Smooth muscle cell (in vitro differentiated cells): ENCODE results near the gene GSDMA. TPM values are rescaled to one million over a fixed set of nuclear protein-coding genes. Genes with fewer than 3 reads are reported as not detected.

Source experiments
- DNase-seq: peaks from one replicate; lab custom pipeline; 2025; ENCODE audit not compliant: unreplicated experiment; lab: John Stamatoyannopoulos, UW
- H2AFZ ChIP-seq: fragments of 200-600 bp; sonication (generic); 2 replicates; pipeline ENCODE4 v1.6.0; 2016; ENCODE audit warnings: antibody characterized with exemption, low read depth, mild to moderate bottlenecking
- H3F3A ChIP-seq: fragments of 200-600 bp; sonication (generic); 2 replicates; pipeline ENCODE4 v1.6.0; 2017; ENCODE audit warnings: antibody characterized with exemption, low read depth
- H3K27ac ChIP-seq: fragments of 200-600 bp; sonication (generic); 2 replicates; pipeline ENCODE4 v1.5.1; 2016; ENCODE audit warnings: low read depth, mild to moderate bottlenecking
- H3K27me3 ChIP-seq: fragments of 200-600 bp; sonication (generic); 2 replicates; pipeline ENCODE4 v1.6.1; 2016; ENCODE audit warnings: low read depth, mild to moderate bottlenecking
- H3K36me3 ChIP-seq: fragments of 200-600 bp; sonication (generic); 2 replicates; pipeline ENCODE4 v1.5.1; 2016; ENCODE audit warnings: low read depth
- H3K4me1 ChIP-seq: fragments of 200-600 bp; sonication (generic); 2 replicates; pipeline ENCODE4 v1.5.1; 2016; ENCODE audit warnings: low read depth
- H3K4me2 ChIP-seq: fragments of 200-600 bp; sonication (generic); 2 replicates; pipeline ENCODE4 v1.6.0; 2016; ENCODE audit warnings: mild to moderate bottlenecking
- H3K4me3 ChIP-seq: fragments of 200-600 bp; sonication (generic); 2 replicates; pipeline ENCODE4 v1.5.1; 2016; ENCODE audit warnings: mild to moderate bottlenecking
- H3K79me2 ChIP-seq: fragments of 200-600 bp; sonication (generic); 2 replicates; pipeline ENCODE4 v1.6.0; 2016; ENCODE audit warnings: low read depth, mild to moderate bottlenecking
- H3K9ac ChIP-seq: fragments of 200-600 bp; sonication (generic); 2 replicates; pipeline ENCODE4 v1.6.0; 2016; ENCODE audit warnings: low read depth
- H3K9me3 ChIP-seq: fragments of 200-600 bp; sonication (generic); replicated peaks from 2 replicates; pipeline ENCODE4 v1.5.1; 2016; ENCODE audit warnings: low read depth
- H4K20me1 ChIP-seq: fragments of 200-600 bp; sonication (generic); 2 replicates; pipeline ENCODE4 v1.6.0; 2016; ENCODE audit warnings: low read depth
- CTCF ChIP-seq: fragments of 200-600 bp; sonication (generic); IDR thresholded peaks from 2 replicates; pipeline ENCODE4 v1.5.1; 2017; ENCODE audit warnings: borderline replicate concordance, mild to moderate bottlenecking, antibody characterized with exemption; ENCODE audit not compliant: insufficient read depth, poor library complexity, severe bottlenecking
- WGBS: methylation state at CpG from one replicate; pipeline ENCODE4 v1.1.7; 2016; ENCODE audit warnings: low lambda C conversion rate; 5-methylcytosine and 5-hydroxymethylcytosine counted together
- microRNA-seq: library from miRNA; unstranded; fragments of <30 nt; microRNA quantifications from one replicate; pipeline ENCODE4, GENCODE V29; 2016; ENCODE audit warnings: borderline number of aligned reads
- polyA plus RNA-seq: library from polyadenylated mRNA; unstranded; fragments of >200 nt; fragmentation: Nextera tagmentation; extraction: Ambion mirVana; gene quantifications from 2 replicates; pipeline ENCODE4 v1.2.1, GENCODE V29; 2016
- small RNA-seq: library from RNA; depleted of rRNA; stranded (forward); fragments of <200 nt; gene quantifications from one replicate; pipeline ENCODE3, GENCODE V24; 2014
- total RNA-seq: library from RNA; depleted of rRNA; stranded (reverse); fragments of >200 nt; gene quantifications from 2 replicates; pipeline ENCODE4 v1.2.3, GENCODE V29; 2014

GSDMA gene
- total and polyA plus RNA-seq, 2 experiments from 2014 or later, result 0.31 to 0.50 TPM

GRCh38 chr17:40025991-40026815 is 63.4 kb downstream of the GSDMA start:
- Histone ChIP-seq H3K27me3 (no peaks in the 10 kb centered on the region), H3K4me1 (no peaks in the 10 kb centered on the region), H3K9ac (no peak overlapping the region), H3F3A (no peaks in the 10 kb centered on the region), H3K27ac (no peak overlapping the region), H3K36me3 (peaks cover 9% of the 10 kb centered on the region), H2AFZ (no peak overlapping the region), H4K20me1 (no peaks in the 10 kb centered on the region), H3K79me2 (no peaks in the 10 kb centered on the region), H3K9me3 (no peaks in the 10 kb centered on the region), H3K4me2 (no peak overlapping the region), H3K4me3 (no peak overlapping the region)
- WGBS, result 97% methylated on average over 22 of the region's 22 CpGs
- no peak for TF ChIP-seq CTCF
- DNase-seq, result no peak

- H4K20me1 ChIP-seq, result no peaks in the 10 kb centered on the region
- H3K4me3 ChIP-seq, result no peak overlapping the region
- peak; percentile 84 for TF ChIP-seq CTCF
- no peak overlapping the region for H2AFZ ChIP-seq
- no peaks in the 10 kb centered on the region for H3K27me3 ChIP-seq
- H3K79me2 ChIP-seq, result no peaks in the 10 kb centered on the region
- no peaks in the 10 kb centered on the region for H3K9me3 ChIP-seq
- H3K36me3 ChIP-seq, result peaks cover 9% of the 10 kb centered on the region
- no peak overlapping the region for H3K9ac ChIP-seq
- no peaks in the 10 kb centered on the region for H3F3A ChIP-seq
- peak; percentile 34 for DNase-seq
- H3K4me2 ChIP-seq, result no peak overlapping the region
- no peaks in the 10 kb centered on the region for H3K4me1 ChIP-seq
- WGBS, result 52% methylated on average over 33 of the region's 33 CpGs
- no peak overlapping the region for H3K27ac ChIP-seq
These were observed 64.2 kb downstream of the GSDMA start for GRCh38 chr17:40026816-40027613.

Small RNA genes lying within 50 kb of the gene (microRNA-seq; reads per million reads assigned to microRNA genes)
- gene MIR6884, result 3.5 reads per million

Small RNA genes lying within 50 kb of the gene (small RNA-seq; reads per million reads assigned to genes)
- gene SNORD124, result 1,362 reads per million, percentile 100 among the genes with 10 or more reads in this experiment

Other genes with a start within 250 kb of the GSDMA start
- 33.5 and 55.8 TPM in 2 replicates for gene MIEN1, start 232.5 kb upstream of the GSDMA start, total RNA-seq
- 70.7 and 71.5 TPM in 2 replicates for gene MIEN1, start 232.5 kb upstream of the GSDMA start, polyA plus RNA-seq
- gene GRB7, start 225.1 kb upstream of the GSDMA start, total RNA-seq, result 2.7 and 3.6 TPM in 2 replicates
- gene GRB7, start 225.1 kb upstream of the GSDMA start, polyA plus RNA-seq, result 4.1 and 9.1 TPM in 2 replicates
- under 0.01 and 0.40 TPM in 2 replicates for gene IKZF3, start 98.7 kb upstream of the GSDMA start, total RNA-seq
- gene IKZF3, start 98.7 kb upstream of the GSDMA start, polyA plus RNA-seq, result not detected in 2 replicates
- gene ZPBP2, start 94.8 kb upstream of the GSDMA start, total RNA-seq, result not detected in 2 replicates
- gene ZPBP2, start 94.8 kb upstream of the GSDMA start, polyA plus RNA-seq, result not detected in 2 replicates
- gene GSDMB, start 44.4 kb upstream of the GSDMA start, total RNA-seq, result 16.4 TPM in 2 replicates
- 6.6 and 12.6 TPM in 2 replicates for gene GSDMB, start 44.4 kb upstream of the GSDMA start, polyA plus RNA-seq
- gene ORMDL3, start 35.4 kb upstream of the GSDMA start, total RNA-seq, result 29.8 and 43.5 TPM in 2 replicates
- 24.7 and 34.9 TPM in 2 replicates for gene ORMDL3, start 35.4 kb upstream of the GSDMA start, polyA plus RNA-seq
- not detected in 2 replicates for gene LRRC3C, start 35.3 kb upstream of the GSDMA start, total RNA-seq
- not detected in 2 replicates for gene LRRC3C, start 35.3 kb upstream of the GSDMA start, polyA plus RNA-seq
- 58.0 and 83.8 TPM in 2 replicates for gene PSMD3, start 17.8 kb downstream of the GSDMA start, total RNA-seq
- 110 and 115 TPM in 2 replicates for gene PSMD3, start 17.8 kb downstream of the GSDMA start, polyA plus RNA-seq
- gene CSF3, start 52.4 kb downstream of the GSDMA start, total RNA-seq, result not detected in 2 replicates
- gene CSF3, start 52.4 kb downstream of the GSDMA start, polyA plus RNA-seq, result 0.80 TPM in 1 of 2 replicates, not detected in the other
- 68.2 and 76.9 TPM in 2 replicates for gene MED24, start 91.4 kb downstream of the GSDMA start, total RNA-seq
- gene MED24, start 91.4 kb downstream of the GSDMA start, polyA plus RNA-seq, result 74.9 and 77.2 TPM in 2 replicates
- 15.6 and 25.4 TPM in 2 replicates for gene THRA, start 100.0 kb downstream of the GSDMA start, total RNA-seq
- gene THRA, start 100.0 kb downstream of the GSDMA start, polyA plus RNA-seq, result 17.6 and 21.2 TPM in 2 replicates
- gene NR1D1, start 137.6 kb downstream of the GSDMA start, total RNA-seq, result 6.0 and 12.5 TPM in 2 replicates
- gene NR1D1, start 137.6 kb downstream of the GSDMA start, polyA plus RNA-seq, result 18.4 and 19.5 TPM in 2 replicates
- 74.9 and 79.0 TPM in 2 replicates for gene MSL1, start 159.0 kb downstream of the GSDMA start, total RNA-seq
- gene MSL1, start 159.0 kb downstream of the GSDMA start, polyA plus RNA-seq, result 24.6 and 26.0 TPM in 2 replicates
- 25.6 and 33.3 TPM in 2 replicates for gene CASC3, start 177.5 kb downstream of the GSDMA start, total RNA-seq
- gene CASC3, start 177.5 kb downstream of the GSDMA start, polyA plus RNA-seq, result 54.2 and 59.5 TPM in 2 replicates
- 2.6 and 4.0 TPM in 2 replicates for gene RAPGEFL1, start 214.5 kb downstream of the GSDMA start, total RNA-seq
- 3.1 and 6.9 TPM in 2 replicates for gene RAPGEFL1, start 214.5 kb downstream of the GSDMA start, polyA plus RNA-seq